ENCODE data around the gene SYCP2L. TPM values are rescaled to one million over a fixed set of nuclear protein-coding genes. Genes with fewer than 3 reads are reported as not detected.

Gene SYCP2L
- polyA plus RNA-seq, 1 donor (not counting 4 experiments of a cell fraction or from before 2014, with no cell fraction given), result 1.3 TPM

- Histone ChIP-seq H3K79me2 (ENCODE audit: control insufficient read depth, insufficient read depth, low read length) (no peaks in the 10 kb centered on the region), H4K20me1 (ENCODE audit: control insufficient read depth, extremely low read depth, insufficient read depth, low read length) (no peaks in the 10 kb centered on the region), H3K27ac (ENCODE audit: control insufficient read depth, insufficient read depth, low read length) (no peak overlapping the region), H3K4me1 (ENCODE audit: control insufficient read depth, extremely low read depth, insufficient read depth, low read length) (no peaks in the 10 kb centered on the region), H3K27me3 (ENCODE audit: control insufficient read depth, extremely low read depth, insufficient read depth, low read length) (no peaks in the 10 kb centered on the region), H3K36me3 (ENCODE audit: control insufficient read depth in 2 of 2, extremely low read depth in 1 of 2, insufficient read depth in 2 of 2, low read length in 2 of 2) (no peaks in the 10 kb centered on the region), H2AFZ (ENCODE audit: control insufficient read depth, low read length) (no peak overlapping the region), H3K9ac (ENCODE audit: control insufficient read depth, extremely low read depth, insufficient read depth, low read length) (no peak overlapping the region), H3K4me3 (ENCODE audit: control insufficient read depth in 2 of 3, extremely low read depth in 1 of 3, insufficient read depth in 2 of 3, low read depth in 1 of 3, low read length in 3 of 3) (no peak overlapping the region), H3K4me2 (ENCODE audit: control insufficient read depth, extremely low read depth, insufficient read depth, low read depth, low read length) (no peak overlapping the region), H3K9me3 (ENCODE audit: control insufficient read depth, low read depth, low read length) (no peaks in the 10 kb centered on the region), H3K9me1 (ENCODE audit: control insufficient read depth, extremely low read depth, insufficient read depth, low read length) (no peaks in the 10 kb centered on the region)
- no peak for DNase-seq (ENCODE audit: low read depth, low spot score)
- no peak for TF ChIP-seq EZH2 (IDR thresholded peaks at IDR 0.05; ENCODE audit: low read length)
- TF ChIP-seq, protein P1, sequence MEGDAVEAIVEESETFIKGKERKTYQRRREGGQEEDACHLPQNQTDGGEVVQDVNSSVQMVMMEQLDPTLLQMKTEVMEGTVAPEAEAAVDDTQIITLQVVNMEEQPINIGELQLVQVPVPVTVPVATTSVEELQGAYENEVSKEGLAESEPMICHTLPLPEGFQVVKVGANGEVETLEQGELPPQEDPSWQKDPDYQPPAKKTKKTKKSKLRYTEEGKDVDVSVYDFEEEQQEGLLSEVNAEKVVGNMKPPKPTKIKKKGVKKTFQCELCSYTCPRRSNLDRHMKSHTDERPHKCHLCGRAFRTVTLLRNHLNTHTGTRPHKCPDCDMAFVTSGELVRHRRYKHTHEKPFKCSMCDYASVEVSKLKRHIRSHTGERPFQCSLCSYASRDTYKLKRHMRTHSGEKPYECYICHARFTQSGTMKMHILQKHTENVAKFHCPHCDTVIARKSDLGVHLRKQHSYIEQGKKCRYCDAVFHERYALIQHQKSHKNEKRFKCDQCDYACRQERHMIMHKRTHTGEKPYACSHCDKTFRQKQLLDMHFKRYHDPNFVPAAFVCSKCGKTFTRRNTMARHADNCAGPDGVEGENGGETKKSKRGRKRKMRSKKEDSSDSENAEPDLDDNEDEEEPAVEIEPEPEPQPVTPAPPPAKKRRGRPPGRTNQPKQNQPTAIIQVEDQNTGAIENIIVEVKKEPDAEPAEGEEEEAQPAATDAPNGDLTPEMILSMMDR (optimal IDR thresholded peaks at IDR 0.05 in 1 of 3, IDR thresholded peaks at IDR 0.05 in 1 of 3, conservative IDR thresholded peaks at IDR 0.05 in 1 of 3; ENCODE audit: extremely low read depth in 1 of 3, insufficient read depth in 2 of 3, low read length in 3 of 3), result no peak
- dilution Hi-C loops (cut with MboI; ENCODE audit: extremely low pct_ligation_motif_present, low sequenced_read_pairs), result loop anchor here (25.0 kb wide), 1 partner anchor 94 kb away; no protein-coding TSS in a partner anchor
- FAIRE-seq, result no peak
These were observed 81.9 kb downstream of the SYCP2L start for GRCh38 chr6:10968776-10969175.

GRCh38 chr6:10970731-10971130, 83.9 kb downstream of the SYCP2L start:
- H3K4me2 ChIP-seq (ENCODE audit: control insufficient read depth, extremely low read depth, insufficient read depth, low read depth, low read length), result no peak overlapping the region
- no peaks in the 10 kb centered on the region for H3K9me1 ChIP-seq (ENCODE audit: control insufficient read depth, extremely low read depth, insufficient read depth, low read length)
- no peak for FAIRE-seq
- no peak for TF ChIP-seq EZH2 (IDR thresholded peaks at IDR 0.05; ENCODE audit: low read length)
- TF ChIP-seq, protein P1 (optimal IDR thresholded peaks at IDR 0.05 in 1 of 3, IDR thresholded peaks at IDR 0.05 in 1 of 3, conservative IDR thresholded peaks at IDR 0.05 in 1 of 3; ENCODE audit: extremely low read depth in 1 of 3, insufficient read depth in 2 of 3, low read length in 3 of 3), result no peak
- H3K27ac ChIP-seq (ENCODE audit: control insufficient read depth, insufficient read depth, low read length), result no peak overlapping the region
- H3K9me3 ChIP-seq (ENCODE audit: control insufficient read depth, low read depth, low read length), result no peaks in the 10 kb centered on the region
- no peaks in the 10 kb centered on the region for H3K27me3 ChIP-seq (ENCODE audit: control insufficient read depth, extremely low read depth, insufficient read depth, low read length)
- no peak for DNase-seq (ENCODE audit: low read depth, low spot score)
- no peak overlapping the region for H2AFZ ChIP-seq (ENCODE audit: control insufficient read depth, low read length)
- H3K4me1 ChIP-seq (ENCODE audit: control insufficient read depth, extremely low read depth, insufficient read depth, low read length), result no peaks in the 10 kb centered on the region
- no peaks in the 10 kb centered on the region for H3K79me2 ChIP-seq (ENCODE audit: control insufficient read depth, insufficient read depth, low read length)
- H3K4me3 ChIP-seq (ENCODE audit: control insufficient read depth in 2 of 3, extremely low read depth in 1 of 3, insufficient read depth in 2 of 3, low read depth in 1 of 3, low read length in 3 of 3), result no peak overlapping the region
- no peak overlapping the region for H3K9ac ChIP-seq (ENCODE audit: control insufficient read depth, extremely low read depth, insufficient read depth, low read length)
- H4K20me1 ChIP-seq (ENCODE audit: control insufficient read depth, extremely low read depth, insufficient read depth, low read length), result no peaks in the 10 kb centered on the region
- no peaks in the 10 kb centered on the region for H3K36me3 ChIP-seq (ENCODE audit: control insufficient read depth in 2 of 2, extremely low read depth in 1 of 2, insufficient read depth in 2 of 2, low read length in 2 of 2)
- dilution Hi-C loops (cut with MboI; ENCODE audit: extremely low pct_ligation_motif_present, low sequenced_read_pairs), result loop anchor here (25.0 kb wide), 1 partner anchor 92 kb away; no protein-coding TSS in a partner anchor

Measured in keratinocyte (primary cell).